Measurements from ENCODE around the gene RNF214.

Gene RNF214

GRCh38 chr11:117303101-117303500 lies 70.6 kb downstream of the RNF214 start:
- DNase-seq (ENCODE audit: extremely low read depth, low read depth), result no peak
- no peak for TF ChIP-seq CTCF (IDR thresholded peaks at IDR 0.05; ENCODE audit: low read depth, low read length)

GRCh38 chr11:117303646-117304315 lies 71.3 kb downstream of the RNF214 start:
- TF ChIP-seq CTCF (IDR thresholded peaks at IDR 0.05; ENCODE audit: low read depth, low read length), result no peak
- no peak for DNase-seq (ENCODE audit: extremely low read depth, low read depth)

- no peak for TF ChIP-seq CTCF (IDR thresholded peaks at IDR 0.05; ENCODE audit: low read depth, low read length)
- no peak for DNase-seq (ENCODE audit: extremely low read depth, low read depth)
Observed at GRCh38 chr11:117305145-117305544, 72.7 kb downstream of the RNF214 start.

- TF ChIP-seq CTCF (IDR thresholded peaks at IDR 0.05; ENCODE audit: low read depth, low read length), result no peak
- DNase-seq (ENCODE audit: extremely low read depth, low read depth), result no peak
Observed at GRCh38 chr11:117309310-117309709, 76.8 kb downstream of the RNF214 start.

- no peak for DNase-seq (ENCODE audit: extremely low read depth, low read depth)
Observed at GRCh38 chr11:117313091-117313490, 80.6 kb downstream of the RNF214 start.

GRCh38 chr11:117313828-117314768 lies 81.6 kb downstream of the RNF214 start:
- no peak for DNase-seq (ENCODE audit: extremely low read depth, low read depth)
- no peak for TF ChIP-seq CTCF (IDR thresholded peaks at IDR 0.05; ENCODE audit: low read depth, low read length)

More at GRCh38 chr11:117313091-117313490, 80.6 kb downstream of the RNF214 start:
- TF ChIP-seq CTCF (IDR thresholded peaks at IDR 0.05; ENCODE audit: low read depth, low read length), result no peak

- DNase-seq (ENCODE audit: extremely low read depth, low read depth), result no peak
- TF ChIP-seq CTCF (IDR thresholded peaks at IDR 0.05; ENCODE audit: low read depth, low read length), result no peak
Observed at GRCh38 chr11:117314840-117315239, 82.4 kb downstream of the RNF214 start.
